ENCODE data around the gene SAP30. TPM values are rescaled to one million over a fixed set of nuclear protein-coding genes. Genes with fewer than 3 reads are reported as not detected.
A peak's percentile ranks its signal among the peaks of the same experiment; 100 is the strongest.

The SAP30 gene
- total RNA-seq, 1 experiment from 2014 or later, result 12.0 TPM

DNA sequence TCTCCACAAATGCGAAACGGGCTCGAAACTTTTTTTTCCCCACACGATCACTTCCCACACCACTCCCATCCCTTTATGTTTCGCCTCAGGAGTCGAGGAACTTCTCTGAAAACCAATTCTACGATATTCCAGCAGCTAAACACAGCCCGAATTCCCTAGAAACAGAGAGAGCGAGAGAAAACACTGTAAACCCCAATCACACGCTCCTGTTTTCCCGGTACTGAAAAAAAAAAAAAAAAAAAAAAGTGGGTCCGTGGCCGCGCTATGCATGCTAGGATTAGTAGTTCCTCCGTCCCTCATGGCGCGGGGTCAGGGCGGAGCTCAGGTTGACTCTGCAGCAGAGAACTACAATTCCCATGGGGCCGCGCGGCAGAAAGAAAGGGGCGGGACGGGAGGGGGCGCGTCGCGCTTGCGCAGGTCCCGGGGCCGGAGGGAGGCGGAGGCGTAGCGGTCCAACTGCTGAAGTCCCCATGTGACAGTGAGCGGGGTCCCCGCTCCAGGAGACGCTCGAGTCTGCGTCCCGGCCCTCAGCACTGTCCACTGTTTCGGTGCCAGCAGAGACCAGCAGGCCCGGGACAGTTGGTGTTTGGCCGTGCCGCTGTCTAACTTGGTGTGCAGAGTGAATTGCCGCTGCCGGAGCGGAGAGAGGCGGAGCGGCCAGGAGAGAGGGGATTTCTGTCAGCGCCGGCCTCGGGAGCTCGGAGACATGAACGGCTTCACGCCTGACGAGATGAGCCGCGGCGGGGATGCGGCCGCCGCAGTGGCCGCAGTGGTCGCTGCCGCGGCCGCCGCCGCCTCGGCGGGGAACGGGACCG is at the start of gene SAP30 (continued):
- TF ChIP-seq RAD21 (IDR thresholded peaks at IDR 0.05; ENCODE audit: low read depth) (no peak), SIN3A (IDR thresholded peaks at IDR 0.05; ENCODE audit: low read depth) (peak; percentile 97), ELF1 (IDR thresholded peaks at IDR 0.05; ENCODE audit: borderline replicate concordance, low read depth) (no peak; the same call in 1 of the 2 replicates), CBX3 (IDR thresholded peaks at IDR 0.05; ENCODE audit: low read depth) (no peak), ZNF274 (IDR thresholded peaks at IDR 0.05; ENCODE audit: low read depth, low read length) (no peak), EZH2phosphoT487 (IDR thresholded peaks at IDR 0.05; ENCODE audit: borderline replicate concordance) (no peak), ATF3 (IDR thresholded peaks at IDR 0.05) (no peak)
- TF ChIP-seq, protein P1, sequence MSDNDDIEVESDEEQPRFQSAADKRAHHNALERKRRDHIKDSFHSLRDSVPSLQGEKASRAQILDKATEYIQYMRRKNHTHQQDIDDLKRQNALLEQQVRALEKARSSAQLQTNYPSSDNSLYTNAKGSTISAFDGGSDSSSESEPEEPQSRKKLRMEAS (IDR thresholded peaks at IDR 0.05), result peak; percentile 94

DNA sequence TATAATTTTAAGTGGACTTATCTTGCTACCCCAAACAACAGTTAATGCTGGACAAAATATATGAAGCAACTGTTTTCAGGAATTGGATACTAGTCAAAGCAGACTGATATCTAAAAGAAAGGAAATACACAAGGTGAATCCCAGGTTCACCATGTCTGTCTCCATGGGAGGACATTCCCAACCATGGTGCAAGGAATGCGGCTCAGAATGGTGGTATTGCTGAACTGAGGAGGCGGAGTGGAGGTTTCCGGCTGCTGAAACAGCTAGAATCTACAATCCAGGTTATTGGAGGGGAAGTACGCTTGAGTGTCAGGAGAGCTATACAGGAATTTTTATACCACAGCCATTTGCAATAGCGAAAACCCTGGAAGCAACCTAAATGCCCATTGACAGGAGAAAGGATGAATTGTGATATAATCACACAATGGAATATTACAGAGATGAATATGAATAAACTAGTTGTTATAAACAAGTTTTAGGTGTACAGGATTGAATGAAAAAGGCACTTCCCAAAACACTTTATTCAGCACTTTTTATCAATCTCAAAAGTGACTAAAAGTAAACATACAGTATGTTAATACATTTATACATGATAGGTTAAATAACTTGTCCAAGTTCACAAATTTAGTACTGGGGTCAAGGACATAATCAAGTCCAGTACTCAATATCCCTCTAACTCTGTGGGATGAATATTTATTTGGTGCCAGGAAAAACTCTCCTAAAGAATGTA is 45.6 kb upstream of the SAP30 start:
- no peak overlapping the region for H2AFZ ChIP-seq (ENCODE audit: low read depth, low read length, poor library complexity, severe bottlenecking)
- TF ChIP-seq CEBPB (IDR thresholded peaks at IDR 0.05; ENCODE audit: low read depth) (no peak), FOSL1 (IDR thresholded peaks at IDR 0.05; ENCODE audit: low read depth) (no peak)
- peaks cover 8 to 18% of the 10 kb centered on the region in 2 experiments; a peak in 3 of 4 replicates for H3K36me3 ChIP-seq (ENCODE audit: control insufficient read depth in 1 of 2, insufficient read depth in 2 of 2, low read length in 2 of 2)
- H4K20me1 ChIP-seq (ENCODE audit: insufficient read depth), result no peaks in the 10 kb centered on the region
- intact Hi-C loops (cut with micrococcal nuclease), result loop anchor here (10.0 kb wide), 1 partner anchor 990 kb away; no protein-coding TSS in a partner anchor
- 0 out of 2 replicates have a peak, but pooled peaks cover under 1% of the 10 kb centered on the region for H3K79me2 ChIP-seq (ENCODE audit: insufficient read depth, low read length)
- ChIA-PET POLR2A (interaction anchor here (1.0 kb wide), 1 partner anchor 9 kb away, joined by 3 read pairs; the partner anchor contains the start of gene HMGB2), RAD21 (ENCODE audit: low non-redundant PET in 1 of 2, low total read pairs in 2 of 2, uncharacterized antibody in 2 of 2, unreplicated experiment in 2 of 2) (no interaction called here), CTCF (no interaction called here)
- no peak overlapping the region for H3K9ac ChIP-seq (ENCODE audit: low read length)
- H3K4me1 ChIP-seq (ENCODE audit: control insufficient read depth in 1 of 2, insufficient read depth in 2 of 2, low read length in 2 of 2), result no peaks in the 10 kb centered on the region
- no peak overlapping the region for H3K27ac ChIP-seq (ENCODE audit: low read depth, low read length)
- H3K4me2 ChIP-seq (ENCODE audit: low read length), result no peak overlapping the region
- no peak overlapping the region for H3K4me3 ChIP-seq (replicated peaks in 1 of 2; ENCODE audit: low read depth in 1 of 2, low read length in 2 of 2)
- no TSS peak for BruUV-seq (replicated peaks)
- no peaks in the 10 kb centered on the region for H3K27me3 ChIP-seq (ENCODE audit: insufficient read depth, low read length)
- no peak for ATAC-seq
- no peaks in the 10 kb centered on the region for H3K9me2 ChIP-seq (ENCODE audit: insufficient read depth)
- DNase-seq (ENCODE audit: low read depth, low spot score), result no peak
- H3K9me3 ChIP-seq (ENCODE audit: control insufficient read depth in 1 of 2, insufficient read depth in 1 of 2, low read depth in 1 of 2, low read length in 2 of 2), result no peaks in the 10 kb centered on the region

Measured in HCT116 (cell line).